HG03342 (cell line): ENCODE results near the gene BRI3.
A peak's percentile ranks its signal among the peaks of the same experiment; 100 is the strongest.
"Not testable (repeated sequence)": the region's sequence is repeated elsewhere in the genome, so short reads cannot be mapped to it uniquely, and the experiment has no call there.

ENCODE experiments used
- ATAC-seq: cut with Tn5 transposase; IDR thresholded peaks from one replicate; pipeline ENCODE4 v1.9.1; 2021; ENCODE audit warnings: mild to moderate bottlenecking, moderate library complexity; ENCODE audit not compliant: unreplicated experiment

Gene BRI3

DNA sequence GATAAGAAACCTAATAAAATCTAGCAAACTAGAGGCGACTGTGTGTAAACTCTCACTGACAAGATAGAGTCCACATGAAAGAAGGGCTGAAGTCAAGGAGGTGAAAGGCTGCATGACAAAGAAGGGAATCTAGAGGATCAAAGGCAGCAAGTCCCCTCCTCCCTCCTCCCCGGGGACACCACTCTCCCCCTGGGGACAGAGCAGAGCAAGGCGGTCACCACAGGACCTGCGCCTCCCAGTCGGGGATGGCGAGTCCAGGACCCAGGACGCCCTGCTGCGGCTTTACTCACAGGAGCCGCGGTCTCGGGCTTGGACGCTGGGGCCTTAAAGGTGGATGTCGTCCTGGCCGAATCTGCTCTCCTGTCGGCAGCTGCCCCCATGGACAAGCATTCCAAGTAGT is 22.4 kb downstream of the BRI3 start:
- ATAC-seq, result no peak

DNA sequence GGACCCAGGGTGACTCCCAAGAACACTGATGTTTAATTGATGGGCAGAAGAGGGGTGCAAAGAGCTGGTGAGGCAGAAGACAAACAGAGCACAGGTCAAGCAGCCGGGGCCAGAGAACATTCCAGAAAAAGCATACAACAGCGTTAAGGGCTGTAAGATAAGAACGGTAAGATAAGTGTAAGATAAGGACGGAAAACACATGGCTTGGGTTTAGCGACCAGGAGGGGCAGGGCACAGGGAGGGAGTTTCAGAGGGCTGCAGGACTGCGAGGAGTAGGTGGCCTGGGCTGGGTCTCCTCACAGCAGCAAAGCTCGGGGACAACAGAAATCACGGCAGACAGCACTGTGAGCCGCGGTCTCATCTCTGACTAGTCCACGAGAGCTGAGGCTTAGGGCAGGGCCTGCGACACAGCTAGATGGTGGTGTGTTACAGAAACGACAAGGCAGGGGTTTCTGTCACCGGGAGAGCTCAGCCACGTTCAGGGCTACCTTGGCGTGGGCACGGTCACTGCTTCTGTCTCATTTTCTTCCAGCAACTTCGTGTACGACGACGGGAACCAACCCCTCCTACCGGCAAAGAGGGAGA is 24.6 kb downstream of the BRI3 start:
- no peak for ATAC-seq

DNA sequence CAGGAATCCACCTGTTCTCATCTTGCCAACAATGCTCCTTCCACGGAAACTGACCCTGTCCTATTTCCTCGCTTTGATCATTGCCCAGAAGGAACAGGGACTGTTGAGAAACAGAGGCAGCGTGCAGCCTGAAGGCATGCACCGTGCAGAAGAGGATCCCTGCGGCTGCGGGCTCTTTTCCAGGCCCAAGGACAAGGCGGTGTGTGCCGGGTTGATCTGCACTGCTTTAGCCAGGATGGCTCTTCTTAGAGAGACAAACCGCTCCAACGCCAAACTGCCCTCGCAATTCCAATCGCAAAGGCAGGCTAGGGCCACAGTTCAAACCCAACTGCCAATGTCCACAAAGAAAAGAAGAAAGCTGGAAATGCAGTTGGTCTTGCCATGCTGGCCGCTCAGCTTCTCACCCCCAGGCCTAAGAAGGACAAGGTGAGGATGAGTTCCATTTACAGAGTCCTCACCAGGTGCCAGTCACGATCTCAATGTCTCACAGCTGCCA is 26.5 kb downstream of the BRI3 start:
- no peak for ATAC-seq

DNA sequence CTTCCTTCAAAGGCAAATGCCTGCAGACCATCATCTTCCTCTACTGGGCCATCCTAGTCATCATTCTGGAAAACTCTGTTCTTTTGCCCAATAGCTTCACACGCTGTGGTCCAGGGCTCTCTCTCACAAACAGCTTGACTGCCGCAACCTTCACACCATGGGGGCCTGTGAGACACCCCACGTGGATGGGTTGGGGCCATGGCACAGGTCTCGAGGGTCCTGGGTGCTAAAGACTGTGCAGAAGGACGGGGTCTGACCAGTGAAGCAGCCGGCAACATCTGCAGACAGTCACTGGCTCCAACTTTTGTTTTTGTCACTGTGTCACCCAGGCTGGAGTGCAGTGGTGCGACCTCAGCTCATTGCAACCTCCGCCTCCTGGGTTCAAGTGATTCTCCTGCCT is 28.1 kb downstream of the BRI3 start:
- ATAC-seq, result no peak

DNA sequence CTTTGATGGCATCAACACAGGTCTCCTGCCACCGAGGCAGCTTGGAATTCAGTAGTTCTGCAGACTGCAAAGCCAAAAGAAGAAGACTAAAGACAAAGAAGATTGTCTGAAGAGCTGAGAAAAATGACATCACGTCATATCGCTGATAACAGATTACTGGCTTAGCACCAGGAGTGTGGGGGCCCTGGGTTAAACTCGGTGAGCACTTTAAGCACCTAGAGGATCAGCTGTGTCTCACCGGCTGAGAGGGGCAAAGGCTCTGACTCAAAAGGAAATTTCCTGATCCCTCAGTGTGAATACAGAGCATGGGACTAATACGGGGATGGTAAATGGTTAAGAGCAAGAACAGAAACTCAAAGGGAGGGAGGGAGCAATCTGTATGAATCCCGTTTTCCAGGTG is 30.7 kb downstream of the BRI3 start:
- no peak for ATAC-seq

DNA sequence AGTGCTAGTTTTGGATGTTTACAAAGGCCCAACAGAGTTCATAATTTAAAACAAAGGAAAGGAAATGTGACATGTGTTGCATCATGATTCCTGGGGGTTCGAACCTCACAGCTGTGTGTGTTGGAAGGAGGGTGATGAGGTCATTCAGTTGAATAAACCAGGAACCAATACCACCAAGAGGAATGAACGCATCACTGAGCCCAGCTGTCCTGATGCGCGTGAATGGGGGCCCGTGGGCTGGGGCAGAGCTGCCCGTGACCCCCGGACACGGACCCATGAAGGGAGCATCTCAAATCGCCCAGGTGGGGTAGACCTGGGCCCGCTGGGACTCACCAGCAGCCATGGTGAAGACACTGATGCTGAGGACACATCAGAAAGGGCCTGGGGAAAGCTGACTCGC is 33.0 kb downstream of the BRI3 start:
- ATAC-seq, result peak; percentile 53

DNA sequence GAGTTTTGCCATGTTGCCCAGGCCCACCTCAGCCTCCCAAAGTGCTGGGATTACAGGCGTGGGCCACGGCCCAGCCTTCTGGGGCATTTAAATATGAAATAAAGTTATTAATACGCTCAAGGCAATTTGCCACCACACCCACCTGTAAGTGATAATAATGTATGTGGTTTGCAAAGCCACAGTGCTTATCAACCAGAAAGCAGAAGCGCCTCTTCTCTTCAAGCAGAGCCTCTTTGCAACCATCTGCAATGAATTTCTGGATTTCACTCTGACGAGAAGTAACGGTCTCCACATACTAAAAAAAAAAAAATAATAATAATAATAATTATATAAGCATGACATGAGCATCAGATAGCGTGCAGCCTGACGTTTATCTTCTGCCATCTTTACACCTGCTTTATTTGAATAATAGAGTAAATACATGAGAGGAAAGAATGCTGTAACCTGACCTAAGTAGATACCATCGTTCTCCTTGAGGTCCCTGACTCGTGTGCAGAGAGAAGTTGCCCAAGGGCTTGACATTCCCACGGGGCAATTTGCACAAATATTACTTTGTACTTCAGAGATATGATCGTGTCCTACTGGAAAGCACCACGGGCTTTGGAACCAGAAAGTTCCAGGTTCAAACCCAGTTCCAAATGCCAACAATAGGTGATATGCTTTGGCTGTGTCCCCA is 34.0 kb downstream of the BRI3 start:
- peak; percentile 63 for ATAC-seq

DNA sequence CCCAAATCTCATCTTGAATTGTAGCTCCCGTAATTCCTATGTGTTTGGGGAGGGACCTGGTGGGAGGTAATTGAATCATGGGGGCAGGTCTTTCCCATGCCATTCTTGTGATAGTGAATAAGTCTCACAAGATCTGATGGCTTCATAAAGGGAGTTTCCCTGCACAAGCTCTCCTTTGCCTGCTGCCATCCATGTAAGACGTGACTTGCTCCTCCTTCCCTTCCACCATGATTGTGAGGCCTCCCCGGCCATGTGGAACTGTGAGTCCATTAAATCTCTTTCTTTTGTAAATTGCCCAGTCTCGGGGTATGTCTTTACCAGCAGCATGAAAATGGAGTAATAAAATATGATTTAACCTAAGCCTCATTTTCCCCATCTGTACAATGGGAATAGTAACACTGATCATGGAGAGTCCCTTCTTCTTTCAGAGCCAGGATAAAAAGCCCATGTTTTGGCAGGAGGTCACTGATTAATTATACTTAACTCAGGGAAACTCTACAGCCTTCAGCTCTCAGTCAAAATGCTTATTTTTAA is 34.6 kb downstream of the BRI3 start:
- ATAC-seq, result not testable (repeated sequence)

DNA sequence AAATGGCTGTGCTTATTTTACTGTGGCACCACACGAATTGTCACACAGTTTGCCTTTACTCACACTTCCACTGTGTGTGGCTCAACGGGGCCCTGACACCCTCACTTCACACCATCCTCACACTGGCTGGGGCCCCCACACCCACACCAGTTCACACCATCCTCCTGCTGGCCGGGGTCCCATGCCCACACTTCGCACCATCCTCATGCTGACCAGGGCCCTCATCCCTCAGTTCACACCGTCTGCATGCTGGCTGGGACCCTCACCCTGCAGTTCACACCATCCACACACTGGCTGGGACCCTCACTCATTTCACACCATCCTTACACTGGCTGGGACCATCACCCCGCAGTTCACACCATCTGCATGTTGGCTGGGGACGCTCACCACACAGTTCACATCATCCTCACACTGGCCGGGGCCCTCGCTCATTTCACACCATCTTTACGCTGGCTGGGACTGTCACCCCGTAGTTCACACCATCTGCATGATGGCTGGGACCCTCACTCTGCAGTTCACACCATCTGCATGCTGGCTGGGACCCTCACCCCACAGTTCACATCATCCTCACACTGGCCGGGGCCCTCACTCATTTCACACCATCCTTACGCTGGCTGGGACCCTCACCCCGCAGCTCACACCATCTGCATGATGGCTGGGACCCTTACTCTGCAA is 36.0 kb downstream of the BRI3 start:
- no peak for ATAC-seq

DNA sequence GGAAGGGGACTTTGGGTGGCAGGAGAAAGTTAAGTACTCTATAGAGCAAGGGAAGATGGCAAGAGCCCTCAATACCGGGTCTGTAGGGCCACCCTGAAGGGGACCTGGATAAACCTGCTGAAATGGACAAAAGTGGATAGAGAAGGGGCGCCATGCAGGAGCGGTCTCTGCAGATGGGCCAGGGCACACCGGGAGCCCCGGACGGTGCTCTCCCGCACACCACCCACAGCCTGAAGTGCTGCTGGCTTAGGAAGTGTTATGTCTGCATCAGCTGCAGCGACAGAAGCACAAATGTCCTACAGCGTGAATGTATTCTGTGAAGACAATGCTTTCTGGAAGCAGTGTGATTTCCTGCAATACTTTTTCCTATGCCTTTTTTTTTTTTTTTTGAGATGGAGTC is 37.7 kb downstream of the BRI3 start:
- no peak for ATAC-seq

DNA sequence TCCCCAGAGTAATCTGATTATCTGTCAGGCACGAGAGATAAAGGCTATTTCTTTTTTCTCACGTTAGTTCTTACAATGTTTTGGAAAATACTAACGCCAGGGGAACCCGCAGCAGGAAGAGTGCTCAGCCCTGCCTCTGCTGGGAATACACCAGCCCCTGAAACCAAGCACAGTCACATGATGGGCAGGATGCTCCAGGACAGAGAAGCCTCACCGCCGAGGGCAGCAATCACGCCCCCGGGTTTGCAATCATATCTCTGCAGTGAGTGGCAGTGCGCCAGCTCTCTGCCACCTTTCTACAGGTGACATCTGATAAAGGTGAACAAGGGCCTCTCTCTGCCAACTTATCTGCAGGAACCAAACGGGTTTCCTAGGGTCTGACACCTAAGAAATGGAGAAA is 39.8 kb downstream of the BRI3 start:
- ATAC-seq, result no peak

DNA sequence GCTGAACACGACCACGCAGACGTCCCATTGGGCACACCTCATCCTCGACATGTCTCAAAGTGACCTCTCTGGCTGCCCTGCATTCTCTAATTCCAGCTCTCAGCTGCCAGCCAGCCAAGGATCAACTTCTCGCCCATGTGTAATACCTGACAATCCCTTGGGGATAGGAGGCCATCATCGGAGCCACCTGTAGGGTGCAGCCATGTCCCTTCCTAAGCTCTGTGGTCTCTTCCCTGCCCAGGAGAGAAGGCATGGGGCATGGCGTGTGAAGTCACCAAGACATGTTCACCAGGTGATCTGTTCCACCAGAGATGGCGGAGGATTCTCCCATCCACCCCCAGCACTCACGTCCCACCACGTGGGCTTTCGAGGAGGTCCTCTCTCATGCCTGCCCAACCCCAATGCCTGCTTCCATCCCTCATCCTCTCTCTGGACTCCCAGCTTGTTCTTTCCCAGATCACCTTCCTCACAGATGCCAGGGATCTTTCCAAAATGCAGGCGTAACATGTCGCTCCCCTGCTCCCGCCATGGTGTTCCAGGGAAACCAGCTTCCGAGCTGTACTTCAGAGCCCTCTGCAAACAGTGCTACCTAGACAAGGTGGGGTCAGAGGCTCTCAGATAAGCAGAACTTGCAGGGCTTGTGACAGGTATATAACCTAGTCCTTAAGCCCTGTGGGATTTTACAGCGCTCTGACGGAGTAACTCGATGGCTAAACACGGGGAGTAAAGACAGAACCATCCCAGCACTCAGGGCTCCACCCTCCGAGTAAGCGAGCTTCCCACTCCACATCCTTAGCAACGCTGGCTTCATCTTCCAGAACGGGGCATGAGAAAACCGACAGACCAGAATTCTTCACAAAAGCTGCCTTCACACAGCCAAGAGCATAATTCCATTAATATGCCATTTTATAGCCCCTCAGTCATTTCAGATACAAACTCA is 41.1 kb downstream of the BRI3 start:
- ATAC-seq, result no peak

DNA sequence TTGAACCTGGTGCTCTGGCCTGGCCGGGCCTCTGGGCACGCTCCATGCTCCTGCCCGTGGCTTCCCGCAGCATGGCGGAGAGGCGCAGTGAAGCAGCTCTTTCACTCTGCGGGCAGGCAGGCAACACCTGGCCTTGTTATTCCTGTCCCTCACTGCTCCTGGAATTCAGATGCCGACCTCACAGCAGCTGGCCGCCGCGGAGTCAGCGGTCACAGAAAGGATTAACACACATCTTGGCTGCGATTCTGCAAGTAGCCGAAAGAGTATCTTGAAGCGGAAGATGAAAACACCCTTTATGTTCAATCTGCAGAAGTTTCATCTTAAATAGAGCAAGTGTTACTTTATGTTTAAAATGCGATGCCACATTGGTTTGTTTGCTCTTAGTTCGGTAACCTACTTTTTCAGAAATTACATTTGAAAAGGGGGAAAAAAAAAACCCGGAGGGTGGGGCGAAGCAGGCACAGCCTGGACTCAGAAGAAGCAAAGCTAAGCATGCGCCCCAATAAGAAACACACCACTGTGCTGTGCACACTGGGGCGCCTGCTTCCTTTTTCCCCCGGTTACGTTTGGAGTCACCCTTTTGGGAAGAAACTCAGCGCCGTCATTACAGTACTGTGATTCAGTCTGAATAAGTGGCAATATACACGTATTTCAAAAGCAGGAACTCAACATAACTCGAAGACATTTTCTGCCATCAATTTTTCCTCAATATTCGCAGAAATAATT is 42.3 kb downstream of the BRI3 start:
- ATAC-seq, result no peak

DNA sequence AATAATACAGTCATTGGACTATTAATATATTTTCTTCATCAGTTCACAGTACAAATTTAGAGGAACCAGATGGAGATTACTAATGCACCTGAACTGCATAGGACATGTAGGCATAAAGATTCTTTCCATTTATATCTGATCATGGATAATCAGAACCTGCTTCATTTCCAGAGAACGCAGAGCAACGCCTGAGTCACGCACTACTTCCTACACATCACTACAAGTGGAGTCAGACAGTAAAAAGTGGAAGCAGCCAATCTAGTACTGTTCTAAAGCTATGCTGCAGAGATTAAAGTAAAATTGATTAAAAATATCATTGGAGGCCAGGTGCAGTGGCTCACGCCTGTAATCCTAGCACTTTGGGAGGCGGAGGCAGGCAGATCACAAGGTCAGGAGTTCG is 43.3 kb downstream of the BRI3 start:
- ATAC-seq, result no peak

DNA sequence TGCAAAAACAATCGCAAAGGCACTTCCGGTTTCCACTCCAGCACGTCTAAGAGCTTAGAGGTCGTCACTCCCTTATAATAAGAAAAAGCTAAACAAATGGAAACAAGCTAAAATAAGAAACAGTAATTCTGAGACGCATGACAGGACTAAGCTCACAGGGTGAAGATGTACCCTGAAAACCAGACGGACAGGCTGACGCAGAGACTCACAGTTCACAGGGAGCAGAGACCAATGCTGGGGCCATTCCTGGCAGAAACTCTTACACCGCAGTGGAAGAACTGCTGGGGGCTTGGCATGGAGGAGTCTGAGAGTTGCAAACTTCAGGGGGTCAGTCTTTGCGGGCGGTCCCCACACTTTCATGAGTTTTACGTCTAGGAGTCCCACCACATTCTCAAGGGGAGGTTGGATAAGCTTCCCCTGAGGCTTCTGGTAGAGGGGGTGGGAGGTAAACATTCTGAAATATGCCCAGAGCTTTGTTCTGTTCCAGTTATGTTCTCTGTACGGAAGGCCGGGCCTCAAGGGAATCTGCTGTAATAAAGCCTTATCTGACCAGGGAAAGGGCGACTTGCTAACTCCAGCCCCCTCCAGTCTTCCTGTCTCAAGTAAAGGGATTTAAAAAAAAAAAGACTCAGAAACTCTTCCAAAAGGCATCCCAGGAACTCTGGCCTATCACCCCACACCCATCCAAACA is 47.8 kb downstream of the BRI3 start:
- ATAC-seq, result no peak

DNA sequence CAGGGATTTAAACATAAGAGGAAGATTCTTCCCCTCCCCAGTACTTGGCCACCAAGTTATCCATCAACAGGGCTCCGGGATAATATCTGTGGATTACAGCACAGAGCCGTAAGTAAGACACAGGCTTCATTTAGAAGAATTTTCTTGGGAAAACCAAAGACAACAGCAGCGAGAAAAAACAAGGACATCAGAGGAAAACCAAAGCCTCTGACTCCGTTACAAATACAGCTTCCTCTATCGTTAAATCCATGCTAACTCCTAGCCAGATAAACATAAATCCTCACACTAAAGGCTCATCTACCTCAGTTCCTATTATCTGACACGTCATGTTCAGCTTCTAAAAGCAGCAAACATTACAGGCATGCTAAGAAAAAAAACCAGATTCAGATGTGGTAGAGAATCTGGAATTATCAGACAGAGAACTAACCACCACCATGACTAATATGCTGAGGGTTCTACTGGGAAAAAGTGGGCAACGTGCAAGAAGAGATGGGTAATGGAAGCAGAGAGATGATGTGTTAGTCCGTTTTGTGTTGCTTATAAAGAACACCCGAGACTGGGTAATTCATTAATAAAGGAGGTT is 48.4 kb downstream of the BRI3 start:
- ATAC-seq, result no peak

DNA sequence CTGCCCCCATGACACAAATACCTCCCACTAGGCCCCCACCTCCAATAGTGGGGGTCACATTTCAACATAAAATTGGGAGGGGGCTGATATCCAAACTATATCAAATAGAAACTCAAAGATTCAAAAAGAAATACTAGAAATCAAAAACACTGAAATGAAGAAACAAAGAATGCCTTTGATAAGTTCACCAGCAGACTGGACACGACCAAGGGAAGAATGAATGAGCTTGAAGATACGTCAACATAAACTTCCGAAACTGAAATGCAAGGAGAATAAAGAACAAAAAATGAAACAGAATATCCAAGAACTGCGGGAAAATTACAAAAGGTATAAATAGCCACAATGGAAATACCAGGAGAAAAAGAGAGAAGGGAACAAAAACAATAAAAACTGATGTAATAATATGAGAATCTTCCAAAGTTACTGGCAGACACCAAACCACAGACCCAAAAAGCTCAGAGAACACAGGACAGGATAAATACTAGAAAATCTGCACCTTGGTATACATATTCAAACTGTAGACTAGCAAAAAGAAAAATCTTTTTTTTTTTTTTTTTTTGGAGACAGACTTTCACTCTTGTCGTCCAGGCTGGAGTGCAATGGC is 49.5 kb downstream of the BRI3 start:
- ATAC-seq, result no peak

DNA sequence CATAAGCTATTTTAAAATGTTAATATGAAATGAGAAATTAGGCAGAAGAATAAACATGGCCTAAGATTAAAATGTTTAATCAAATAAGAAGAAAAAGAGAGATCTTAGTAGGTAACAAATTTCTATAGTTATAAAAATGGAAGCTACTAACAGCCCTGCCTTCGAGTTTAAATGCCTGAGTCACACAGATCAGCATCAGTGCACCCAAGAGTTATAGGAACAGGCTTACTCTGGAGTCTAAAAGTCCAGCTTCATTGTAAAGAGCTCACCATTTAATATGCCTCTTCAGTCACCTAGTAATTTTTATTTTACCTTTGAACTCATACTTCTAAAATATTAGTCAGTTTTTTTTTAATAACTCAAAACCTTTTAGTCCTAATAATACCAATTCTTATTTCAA is 52.6 kb downstream of the BRI3 start:
- ATAC-seq, result no peak

DNA sequence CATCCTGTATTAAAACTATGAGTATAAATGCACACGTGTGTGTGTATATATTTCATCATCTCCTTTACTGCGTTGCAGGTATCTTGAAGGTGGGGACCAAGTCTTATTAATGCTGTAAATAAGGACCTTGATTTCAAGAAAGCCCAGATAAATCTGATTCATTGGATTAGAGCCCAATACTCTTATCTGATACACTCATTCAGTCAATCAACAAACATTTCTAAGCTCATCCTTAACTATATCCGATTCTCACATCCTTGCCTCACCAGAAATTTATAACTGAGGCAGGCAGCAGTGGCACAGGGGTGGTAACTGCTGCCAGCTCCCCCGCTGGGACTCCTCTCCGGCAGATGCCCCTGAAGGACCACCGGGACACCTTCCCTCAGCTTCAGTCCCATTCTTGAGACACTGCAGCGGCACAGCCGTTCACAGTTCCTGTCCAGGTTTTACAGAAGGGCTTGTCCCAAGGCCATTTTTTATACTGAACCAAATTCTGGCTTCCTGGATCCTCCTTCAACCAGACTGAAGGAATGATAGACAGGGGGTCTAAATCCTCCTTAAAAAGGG is 54.0 kb downstream of the BRI3 start:
- no peak for ATAC-seq
